ENCODE results near the gene CHCHD3.

DNA sequence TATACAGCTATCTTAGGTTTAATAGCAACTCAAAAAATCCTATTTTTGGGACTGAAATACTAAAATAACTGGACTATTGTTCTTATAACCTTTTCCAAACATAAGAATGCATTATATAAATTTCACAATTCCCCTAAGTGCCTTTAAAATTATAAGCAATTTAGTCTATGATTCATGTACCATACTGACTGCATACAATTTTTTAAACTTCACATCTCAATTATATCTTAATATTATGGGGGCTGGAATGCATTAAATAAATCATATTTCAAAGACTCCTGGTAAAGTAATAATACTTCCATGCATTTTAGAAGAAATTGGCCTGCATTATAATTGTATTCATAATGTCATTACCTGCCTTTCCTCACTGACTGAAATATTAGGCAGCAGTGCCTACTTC lies 144.6 kb downstream of the CHCHD3 start:
- TF ChIP-seq, protein P1, sequence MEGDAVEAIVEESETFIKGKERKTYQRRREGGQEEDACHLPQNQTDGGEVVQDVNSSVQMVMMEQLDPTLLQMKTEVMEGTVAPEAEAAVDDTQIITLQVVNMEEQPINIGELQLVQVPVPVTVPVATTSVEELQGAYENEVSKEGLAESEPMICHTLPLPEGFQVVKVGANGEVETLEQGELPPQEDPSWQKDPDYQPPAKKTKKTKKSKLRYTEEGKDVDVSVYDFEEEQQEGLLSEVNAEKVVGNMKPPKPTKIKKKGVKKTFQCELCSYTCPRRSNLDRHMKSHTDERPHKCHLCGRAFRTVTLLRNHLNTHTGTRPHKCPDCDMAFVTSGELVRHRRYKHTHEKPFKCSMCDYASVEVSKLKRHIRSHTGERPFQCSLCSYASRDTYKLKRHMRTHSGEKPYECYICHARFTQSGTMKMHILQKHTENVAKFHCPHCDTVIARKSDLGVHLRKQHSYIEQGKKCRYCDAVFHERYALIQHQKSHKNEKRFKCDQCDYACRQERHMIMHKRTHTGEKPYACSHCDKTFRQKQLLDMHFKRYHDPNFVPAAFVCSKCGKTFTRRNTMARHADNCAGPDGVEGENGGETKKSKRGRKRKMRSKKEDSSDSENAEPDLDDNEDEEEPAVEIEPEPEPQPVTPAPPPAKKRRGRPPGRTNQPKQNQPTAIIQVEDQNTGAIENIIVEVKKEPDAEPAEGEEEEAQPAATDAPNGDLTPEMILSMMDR (IDR thresholded peaks at IDR 0.05), result no peak
- no peak for TF ChIP-seq POLR2A (IDR thresholded peaks at IDR 0.05)
- TF ChIP-seq EP300 (IDR thresholded peaks at IDR 0.05), result no peak

Data from tibial nerve (tissue), 4 donors.